Right ventricle myocardium superior (tissue), 1 donor: Measurements from ENCODE around the gene ZC3H7A. TPM values are rescaled to one million over a fixed set of nuclear protein-coding genes. Genes with fewer than 3 reads are reported as not detected.

ENCODE experiments used
- ATAC-seq: fragments of 200-7000 bp; cut with Tn5 transposase; one replicate; pipeline ENCODE4 v1.9.1; 2020; ENCODE audit warnings: mild to moderate bottlenecking; ENCODE audit not compliant: poor library complexity
- DNase-seq: peaks from one replicate; pipeline ENCODE4 v3.0.0-alpha.2; 2020
- intact Hi-C: fragments of 100-400 bp; cut with DNase I; formaldehyde crosslinking; loops from one replicate; pipeline ENCODE4 v1.11.2; 2022
- total RNA-seq: library from RNA; stranded (reverse); fragmentation: NEBNext Ultra II Directional; extraction: Animal tissue kit (Norgen Biotek cat#: 25700); gene quantifications from one replicate; pipeline ENCODE4 v1.2.1, GENCODE V29; 2021
- donor health status: DM: no; HTN: yes; CAD: no; lungs with severe emphysema.

The ZC3H7A gene
- total RNA-seq, 1 donor from 2014 or later: 23.7 TPM

- DNase-seq (peak; percentile 45), ATAC-seq (no peak)
- intact Hi-C loops: no loop called here
These were observed 53.6 kb downstream of the ZC3H7A start for GRCh38 chr16:11743308-11744074.

GRCh38 chr16:11742536-11743307 lies 54.3 kb downstream of the ZC3H7A start, which contains the start of gene TXNDC11:
TXNDC11 (minus strand) TSS chr16:11742857; CDS start chr16:11742730, 127 bp downstream.
- peak; percentile 97 for ATAC-seq
- peak; percentile 100 for DNase-seq
- intact Hi-C loops: no loop called here

- no peak for ATAC-seq
- intact Hi-C loops: no loop called here
- DNase-seq: peak; percentile 71
These were observed 54.9 kb downstream of the ZC3H7A start for GRCh38 chr16:11742093-11742535.

- DNase-seq (no peak), ATAC-seq (no peak)
- intact Hi-C loops: no loop called here
These were observed 56.5 kb downstream of the ZC3H7A start for GRCh38 chr16:11740567-11740966.

GRCh38 chr16:11738742-11739544 lies 58.1 kb downstream of the ZC3H7A start:
- intact Hi-C loops: no loop called here
- DNase-seq: no peak
- no peak for ATAC-seq

GRCh38 chr16:11737713-11738112 lies 59.3 kb downstream of the ZC3H7A start:
- intact Hi-C loops: no loop called here
- DNase-seq (no peak), ATAC-seq (no peak)

GRCh38 chr16:11736903-11737302 lies 60.2 kb downstream of the ZC3H7A start:
- DNase-seq (no peak), ATAC-seq (no peak)
- intact Hi-C loops: no loop called here

- ATAC-seq (no peak), DNase-seq (no peak)
- intact Hi-C loops: no loop called here
These were observed 61.3 kb downstream of the ZC3H7A start for GRCh38 chr16:11735787-11736186.

- intact Hi-C loops: no loop called here
- peak; percentile 13 for ATAC-seq
- DNase-seq: no peak
These were observed 62.4 kb downstream of the ZC3H7A start for GRCh38 chr16:11734653-11735043.

- intact Hi-C loops: no loop called here
- DNase-seq (no peak), ATAC-seq (peak; percentile 76)
These were observed 62.9 kb downstream of the ZC3H7A start for GRCh38 chr16:11734025-11734652.

GRCh38 chr16:11731222-11731621 lies 65.8 kb downstream of the ZC3H7A start:
- DNase-seq (no peak), ATAC-seq (no peak)
- intact Hi-C loops: no loop called here

- intact Hi-C loops: no loop called here
- no peak for DNase-seq
- no peak for ATAC-seq
These were observed 67.3 kb downstream of the ZC3H7A start for GRCh38 chr16:11729787-11730186.

GRCh38 chr16:11727796-11728543 lies 69.1 kb downstream of the ZC3H7A start:
- intact Hi-C loops: no loop called here
- no peak for DNase-seq
- no peak for ATAC-seq

- ATAC-seq: no peak
- no peak for DNase-seq
- intact Hi-C loops: no loop called here
These were observed 71.0 kb downstream of the ZC3H7A start for GRCh38 chr16:11726008-11726407.

- DNase-seq (no peak), ATAC-seq (no peak)
- intact Hi-C loops: no loop called here
These were observed 71.6 kb downstream of the ZC3H7A start for GRCh38 chr16:11725457-11725856.

- intact Hi-C loops: no loop called here
- no peak for ATAC-seq
These were observed 74.6 kb downstream of the ZC3H7A start for GRCh38 chr16:11722468-11722808.

GRCh38 chr16:11721781-11722467 lies 75.1 kb downstream of the ZC3H7A start:
- ATAC-seq (peak; percentile 14), DNase-seq (no peak)
- intact Hi-C loops: no loop called here

More at GRCh38 chr16:11722468-11722808, 74.6 kb downstream of the ZC3H7A start:
- DNase-seq: no peak
